CD4-positive, alpha-beta T cell treated with Interleukin-10 for 1 hour (primary cell): ENCODE data around the gene ZNF329.
"Not testable (repeated sequence)": the region's sequence is repeated elsewhere in the genome, so short reads cannot be mapped to it uniquely, and the experiment has no call there.

Source experiments
- DNase-seq: peaks from one replicate; pipeline ENCODE4 v3.0.0-alpha.2; 2020

ZNF329 gene

DNA sequence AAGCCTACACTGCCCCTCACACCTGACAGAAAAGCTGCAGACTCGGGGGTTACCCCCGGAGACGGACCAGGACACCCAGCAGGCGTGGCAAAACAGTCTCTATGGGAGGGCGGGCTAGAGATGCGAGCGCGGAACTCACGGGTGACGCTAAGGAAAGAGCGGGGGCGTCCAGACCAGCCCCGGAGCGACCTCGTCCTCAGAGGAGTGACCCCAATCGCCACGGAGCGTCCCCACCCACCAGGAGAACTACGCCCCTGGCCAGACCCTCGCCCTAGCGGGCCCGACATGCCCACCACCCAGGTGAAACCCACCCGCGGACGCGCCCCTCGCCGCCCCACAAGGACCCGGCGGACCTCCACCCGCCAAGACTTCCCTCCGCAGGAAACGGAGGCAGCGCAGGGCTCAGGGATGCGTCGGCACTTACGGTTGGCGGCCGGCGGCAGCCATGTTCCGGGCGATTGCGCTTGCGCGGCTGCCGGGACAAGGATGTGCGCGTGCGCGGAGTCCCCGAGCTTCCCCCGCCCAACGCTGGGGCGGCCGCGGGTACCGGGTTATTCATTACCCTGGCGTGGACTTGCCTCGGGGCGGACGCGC, at the start of gene ZNF329:
TSS of gene ZNF329 (minus strand) at position 462 of the 594 bp plus-strand sequence. CDS start 21,286 bp downstream, outside the sequence.
- peak; percentile 93 for DNase-seq

DNA sequence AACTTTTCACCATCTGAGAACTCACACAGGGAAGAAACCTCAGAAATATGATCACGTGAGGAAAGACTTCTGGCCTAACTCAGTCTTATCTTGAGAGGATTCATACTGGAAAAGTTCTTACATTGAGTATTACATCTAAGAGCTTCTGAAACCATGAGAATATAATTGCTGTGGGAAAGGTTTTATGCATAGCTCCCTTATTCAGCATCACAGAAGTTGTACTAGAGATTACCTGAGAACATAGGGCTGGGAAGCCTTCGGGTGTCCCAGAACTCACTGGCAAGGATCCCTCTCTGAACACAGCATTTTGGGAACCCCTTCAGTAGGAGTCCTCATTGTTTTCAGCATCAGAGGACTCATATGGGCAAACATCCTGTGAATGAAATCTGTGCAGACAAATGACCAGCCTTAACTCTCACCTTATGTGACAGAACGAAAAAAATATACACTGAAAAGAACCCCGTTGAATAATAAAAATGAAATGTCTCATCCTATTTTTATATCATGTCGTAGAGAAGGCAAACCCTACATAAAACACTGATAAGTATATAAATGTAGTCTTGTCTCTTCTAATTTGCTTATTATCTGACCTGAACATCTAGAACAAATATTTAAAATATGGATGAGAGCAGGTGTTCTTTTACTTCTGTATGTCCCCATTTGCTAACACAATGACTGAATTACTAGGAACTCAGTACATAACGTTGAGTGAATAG, 46.5 kb upstream of the ZNF329 start:
- peak; percentile 15 for DNase-seq

DNA sequence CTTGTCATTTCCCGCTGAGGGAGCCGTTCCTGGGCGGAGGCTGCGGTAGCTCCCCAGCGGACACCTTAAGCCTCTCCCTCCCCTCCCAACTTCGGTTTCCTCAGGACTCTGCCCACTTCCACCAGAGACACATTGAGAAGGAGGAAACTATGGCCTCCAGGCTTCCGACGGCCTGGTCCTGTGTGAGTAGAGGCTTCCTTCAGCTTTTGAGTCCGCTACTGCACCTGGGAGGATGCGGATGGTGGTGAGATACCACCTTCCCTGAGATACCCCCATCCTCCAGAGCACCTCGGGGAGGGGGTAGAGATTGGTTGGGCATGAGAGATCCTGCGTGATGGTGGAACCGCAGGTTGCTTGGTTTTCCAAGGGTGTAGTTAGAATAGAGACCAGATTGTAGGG, 33.2 kb upstream of the ZNF329 start:
- DNase-seq: no peak

DNA sequence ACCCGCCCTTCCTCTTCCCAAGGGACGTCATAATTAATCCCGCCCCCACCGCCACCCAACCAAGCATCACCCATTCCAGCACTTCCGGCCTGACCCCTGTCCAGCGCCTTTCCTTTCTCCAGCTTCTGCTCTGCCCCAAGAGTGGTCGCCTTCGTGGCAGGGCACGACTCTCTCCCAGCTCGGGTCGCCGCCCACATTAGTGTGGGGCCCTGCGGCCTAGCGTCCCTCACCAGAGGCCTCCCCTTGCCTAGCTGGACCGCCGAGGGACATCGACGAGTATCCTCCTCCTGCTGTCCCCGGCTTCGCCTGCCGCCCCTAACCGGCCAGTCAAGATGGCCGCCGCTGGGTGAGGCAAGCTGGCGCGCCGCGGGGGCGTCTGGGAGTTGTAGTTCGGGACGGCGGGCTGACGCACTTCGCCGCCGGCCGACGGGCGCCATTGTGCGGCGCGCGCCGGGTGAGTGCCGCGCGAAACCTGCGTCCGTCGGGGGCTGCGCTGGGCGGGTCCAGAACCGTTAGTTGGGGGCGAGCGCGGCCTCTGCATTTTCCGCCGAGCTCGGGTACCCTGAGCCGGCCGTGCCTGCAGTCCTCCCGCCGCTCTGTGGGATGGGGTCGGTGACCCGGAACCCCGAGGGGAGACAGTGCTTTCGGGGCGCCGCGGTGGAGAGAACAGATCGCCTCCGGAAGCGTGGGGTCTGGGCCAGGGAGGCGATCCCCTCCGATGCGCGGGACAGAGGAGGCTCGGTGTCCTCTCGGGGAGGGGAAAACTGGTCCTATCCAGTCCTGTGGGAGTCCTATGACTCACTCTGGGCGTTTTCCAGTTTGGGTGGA, 32.6 kb upstream of the ZNF329 start, which contains the start of gene ZNF274:
TSS of gene ZNF274 (plus strand) at position 73 of the 828 bp plus-strand sequence. CDS start 905 bp downstream, outside the sequence.
- DNase-seq: peak; percentile 95

DNA sequence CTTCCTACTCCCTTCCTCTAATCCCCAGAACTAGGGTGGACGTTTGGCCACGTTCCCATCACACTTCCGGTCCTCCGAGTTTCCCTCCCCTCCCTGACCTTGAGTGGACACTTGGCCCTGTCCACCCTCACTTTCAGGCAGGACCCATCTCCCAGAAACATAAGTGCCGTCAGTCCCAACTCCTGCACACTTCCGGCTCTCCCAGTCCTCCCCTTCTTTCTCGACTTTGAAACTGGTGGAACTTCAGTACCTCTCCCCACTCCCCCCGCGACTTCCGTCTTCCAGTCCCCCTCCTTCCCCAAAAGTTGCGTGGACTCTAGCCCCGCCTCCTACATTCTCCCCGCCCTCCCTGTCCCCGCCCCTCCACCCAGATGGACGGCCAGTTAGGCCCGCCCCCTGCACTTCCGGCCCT, 32.0 kb upstream of the ZNF329 start:
- peak; percentile 92 for DNase-seq

DNA sequence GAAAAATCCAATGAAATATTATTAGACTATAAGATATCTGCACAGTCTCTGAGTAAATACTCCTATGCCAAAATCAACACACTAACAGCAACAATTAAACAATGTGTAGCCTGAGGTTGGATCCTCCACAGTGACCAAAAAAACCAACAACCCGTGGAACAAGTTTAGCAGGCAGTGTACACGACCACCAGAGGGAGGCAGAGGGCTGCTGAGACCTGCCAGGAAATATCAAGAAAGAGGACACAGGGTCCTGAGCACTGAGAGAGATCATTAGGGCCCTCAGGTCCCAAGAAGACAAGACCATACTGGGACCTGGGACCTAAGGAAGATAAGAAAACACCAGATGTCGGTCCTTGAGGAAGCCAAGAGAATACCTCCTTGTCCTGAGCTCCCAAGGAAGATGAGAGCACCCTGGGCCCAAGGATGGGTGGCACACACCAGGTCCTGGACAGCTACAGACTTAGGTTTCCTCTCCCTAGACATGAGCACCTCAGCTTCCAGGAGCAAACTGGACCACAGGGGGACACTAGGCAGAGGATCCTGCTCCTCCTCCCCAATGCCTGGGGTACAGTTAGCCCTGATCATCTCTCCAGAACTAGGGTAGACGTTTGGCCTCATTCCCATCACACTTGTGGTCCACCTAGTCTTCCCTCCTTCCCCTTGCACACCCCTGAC, 31.4 kb upstream of the ZNF329 start:
- peak; percentile 69 for DNase-seq

DNA sequence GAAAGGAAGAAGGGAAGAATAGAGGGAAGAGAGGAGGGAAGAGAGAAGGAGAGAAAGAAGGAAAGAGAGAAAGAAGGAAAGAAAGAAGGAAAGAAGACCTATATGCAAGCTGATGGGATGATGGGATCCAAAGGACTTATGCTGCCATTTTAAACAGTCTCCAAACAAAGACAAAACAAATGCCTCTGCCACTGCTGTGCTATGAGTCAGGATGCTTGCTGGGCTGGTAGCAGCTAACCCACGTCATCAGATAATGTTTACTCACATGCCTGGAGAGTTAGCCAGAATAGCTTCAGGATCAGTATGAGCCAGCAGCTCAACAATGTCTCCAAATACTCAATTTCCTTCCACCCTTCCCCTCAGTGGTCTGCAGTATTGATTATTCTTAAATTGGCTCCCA, 20.3 kb upstream of the ZNF329 start:
- no peak for DNase-seq

DNA sequence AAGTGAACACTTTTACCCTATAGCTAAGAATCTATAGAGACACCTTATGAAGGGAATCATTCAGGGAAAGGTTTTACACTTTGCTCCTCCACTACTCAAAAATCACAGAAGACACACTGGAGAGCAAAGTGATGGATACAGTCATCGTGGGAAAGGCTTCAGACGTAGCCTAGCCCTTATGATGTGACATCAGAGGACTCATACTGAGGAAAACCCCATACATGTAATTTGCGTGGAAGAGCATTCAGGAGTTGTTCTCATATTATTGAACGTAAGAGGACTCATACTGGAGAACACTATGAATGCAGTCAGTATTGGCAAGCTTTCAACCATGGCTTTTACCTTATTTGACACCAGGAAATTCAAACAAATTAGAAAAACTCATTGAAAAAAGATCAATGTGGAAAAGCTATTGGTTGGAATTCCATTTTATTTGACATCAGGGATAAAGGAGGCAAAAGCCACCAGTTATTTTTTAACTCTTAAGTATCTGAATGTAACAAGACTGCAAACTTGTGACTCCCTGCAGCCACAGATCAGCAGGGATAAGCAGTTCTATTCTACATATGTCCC, 16.2 kb upstream of the ZNF329 start:
- no peak for DNase-seq

DNA sequence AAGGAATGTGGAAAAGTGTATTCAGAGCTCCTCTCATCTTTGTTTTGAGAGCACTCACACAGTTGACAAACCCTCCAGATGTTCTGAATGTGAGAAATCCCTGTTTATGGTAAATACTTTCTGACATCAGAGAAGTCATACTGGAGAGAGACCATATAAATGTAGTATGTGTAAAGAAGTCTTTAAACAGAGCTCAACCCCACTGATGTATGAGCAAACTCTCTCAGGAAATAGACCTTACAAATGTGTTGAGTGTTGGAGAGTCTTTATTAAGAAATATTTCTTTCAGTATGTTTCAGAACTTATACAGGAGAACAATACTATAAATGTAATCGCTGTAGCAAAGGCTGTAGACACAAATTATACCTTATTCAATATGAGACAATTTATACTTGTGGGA, 15.7 kb upstream of the ZNF329 start:
- no peak for DNase-seq

DNA sequence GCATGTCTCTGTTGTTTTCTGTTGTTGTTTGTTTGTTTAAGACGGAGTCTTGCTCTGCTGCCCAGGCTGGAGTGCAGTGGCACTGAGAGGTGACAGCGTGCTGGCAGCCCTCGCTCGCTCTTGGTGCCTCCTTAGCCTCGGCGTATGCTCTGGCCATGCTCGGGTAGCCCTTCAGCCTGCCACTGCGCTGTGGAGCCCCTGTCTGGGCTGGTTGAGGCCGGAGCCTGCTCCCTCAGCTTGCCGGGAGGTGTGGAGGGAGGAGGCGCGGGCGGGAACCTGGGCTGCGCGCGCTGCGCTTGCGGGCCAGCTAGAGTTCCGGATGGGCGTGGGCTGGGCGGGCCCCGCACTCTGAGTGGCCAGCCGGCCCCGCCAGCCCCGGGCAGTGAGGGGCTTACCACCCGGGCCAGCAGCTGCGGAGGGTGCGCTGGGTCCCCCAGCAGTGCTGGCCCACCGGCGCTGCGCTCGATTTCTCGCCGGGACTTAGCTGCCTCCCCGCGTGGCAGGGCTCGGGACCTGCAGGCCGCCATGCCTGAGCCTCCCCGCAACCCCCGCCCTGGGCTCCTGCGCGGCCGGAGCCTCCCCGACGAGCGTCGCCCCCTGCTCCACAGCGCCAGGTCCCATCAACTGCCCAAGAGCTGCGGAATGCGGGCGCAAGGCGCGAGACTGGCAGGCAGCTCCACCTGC, 6.6 kb upstream of the ZNF329 start:
- DNase-seq: no peak

DNA sequence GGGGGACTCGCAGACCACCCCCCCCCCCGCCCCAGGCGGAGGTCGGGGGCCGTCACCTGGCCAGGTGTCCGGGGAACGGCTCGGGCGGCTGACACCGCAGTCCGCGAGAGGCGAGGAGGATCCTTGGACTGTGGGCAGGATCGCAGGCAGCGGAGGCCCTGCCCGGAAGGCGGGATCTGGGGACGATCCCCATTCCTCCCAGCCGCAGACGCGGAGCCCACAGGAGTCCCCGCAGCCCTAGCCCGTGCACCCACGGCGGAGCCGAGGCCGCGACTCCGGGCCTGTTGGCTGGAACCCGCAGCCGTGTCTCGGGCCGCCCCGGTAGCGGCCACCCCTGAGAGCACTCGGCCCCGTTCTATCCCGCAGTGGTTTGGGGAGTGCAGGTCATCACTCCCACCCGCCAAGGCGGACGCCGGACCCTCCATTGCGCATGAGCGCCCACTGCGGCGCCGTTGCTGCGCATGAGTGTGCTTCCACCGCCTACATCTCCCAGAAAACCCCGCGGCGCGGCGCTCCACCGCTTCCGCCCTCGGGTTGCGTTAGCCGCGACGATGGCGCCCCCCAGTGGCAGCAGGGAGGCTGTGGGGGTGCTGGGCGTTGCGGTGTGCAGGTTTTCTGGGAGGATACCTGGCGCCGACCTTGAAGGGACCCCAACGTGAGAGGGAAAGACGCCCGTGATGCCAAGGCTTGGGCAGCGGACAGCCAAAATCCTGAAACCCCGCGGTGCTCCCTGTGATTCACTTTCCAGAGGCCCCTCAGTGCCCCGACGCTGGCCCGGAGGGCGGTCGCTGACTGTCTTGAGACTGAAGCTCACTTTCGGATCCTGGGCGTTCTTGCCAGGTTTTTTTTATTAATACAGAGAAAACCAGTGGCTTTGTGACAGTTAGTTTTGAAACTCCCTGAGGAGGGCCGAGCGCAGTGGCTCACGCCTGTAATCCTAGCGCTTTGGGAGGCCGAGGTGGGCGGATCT, 4.4 kb upstream of the ZNF329 start:
- DNase-seq: peak; percentile 97

DNA sequence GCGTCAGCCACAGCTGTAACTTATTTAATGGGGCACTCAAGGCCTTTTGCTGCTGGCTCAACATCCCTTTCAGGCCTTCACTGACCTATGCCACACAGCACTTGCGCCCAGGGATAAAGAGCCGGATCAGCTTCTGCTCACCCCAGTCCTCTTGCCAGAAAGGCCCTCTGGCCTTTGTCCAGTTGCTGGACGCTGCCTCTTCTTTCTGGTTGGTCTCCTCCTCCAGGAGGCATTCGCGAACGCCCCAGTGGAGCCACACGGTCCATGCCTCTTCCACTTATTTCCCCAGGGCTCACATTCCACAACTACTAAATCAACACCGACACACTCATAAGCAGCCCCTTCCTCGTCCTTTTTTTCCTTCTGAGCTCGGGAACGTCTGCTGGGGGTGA, 3.7 kb upstream of the ZNF329 start:
- DNase-seq: no peak

DNA sequence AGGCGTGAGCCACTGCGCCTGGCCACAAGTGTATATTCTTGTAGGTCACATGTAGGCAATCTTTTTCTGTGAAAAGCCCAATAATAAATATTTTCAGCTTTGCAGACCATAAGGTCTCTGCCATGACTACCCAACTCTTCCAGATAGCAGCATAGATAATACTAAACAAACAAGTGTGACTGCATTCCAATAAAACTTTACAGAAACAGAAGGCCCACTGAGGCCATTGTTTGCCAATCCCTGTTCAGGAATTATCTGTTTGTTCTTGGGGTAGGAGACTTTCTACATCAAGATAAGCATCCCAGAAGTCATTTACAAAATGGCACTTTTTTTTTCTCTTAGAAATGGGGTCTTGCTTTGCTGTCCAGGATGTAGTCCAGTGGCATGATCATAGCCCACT, 2.8 kb upstream of the ZNF329 start:
- no peak for DNase-seq

DNA sequence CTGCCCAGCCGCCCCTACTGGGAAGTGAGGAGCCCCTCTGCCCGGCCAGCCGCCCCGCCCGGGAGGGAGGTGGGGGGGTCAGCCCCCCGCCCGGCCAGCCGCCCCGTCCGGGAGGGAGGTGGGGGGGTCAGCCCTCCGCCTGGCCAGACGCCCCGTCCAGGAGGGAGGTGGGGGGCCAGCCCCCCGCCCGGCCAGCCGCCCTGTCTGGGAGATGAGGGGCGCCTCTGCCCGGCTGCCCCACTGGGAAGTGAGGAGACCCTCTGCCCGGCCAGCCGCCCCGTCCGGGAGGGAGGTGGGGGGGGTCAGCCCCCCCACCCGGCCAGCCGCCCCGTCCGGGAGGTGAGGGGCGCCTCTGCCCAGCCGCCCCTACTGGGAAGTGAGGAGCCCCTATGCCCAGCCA, 3.1 kb downstream of the ZNF329 start:
- DNase-seq: not testable (repeated sequence)

DNA sequence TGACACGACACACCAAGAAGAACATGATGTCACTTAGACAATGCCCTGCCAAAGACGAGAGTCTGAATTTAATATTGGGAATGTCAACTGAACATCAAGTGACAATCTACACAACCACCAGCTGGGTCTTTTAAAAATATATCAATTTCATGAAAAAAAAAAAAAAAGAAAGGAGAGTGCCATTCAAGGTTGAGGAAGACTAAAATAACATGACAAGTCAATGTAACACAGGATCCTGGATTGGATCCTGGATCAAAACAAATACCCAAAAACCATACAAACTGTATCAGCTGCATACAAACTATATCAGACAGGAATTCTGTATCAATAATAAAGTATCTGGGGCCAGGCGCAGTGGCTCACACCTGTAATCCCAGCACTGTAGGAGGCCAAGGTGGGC, 4.7 kb downstream of the ZNF329 start:
- no peak for DNase-seq

DNA sequence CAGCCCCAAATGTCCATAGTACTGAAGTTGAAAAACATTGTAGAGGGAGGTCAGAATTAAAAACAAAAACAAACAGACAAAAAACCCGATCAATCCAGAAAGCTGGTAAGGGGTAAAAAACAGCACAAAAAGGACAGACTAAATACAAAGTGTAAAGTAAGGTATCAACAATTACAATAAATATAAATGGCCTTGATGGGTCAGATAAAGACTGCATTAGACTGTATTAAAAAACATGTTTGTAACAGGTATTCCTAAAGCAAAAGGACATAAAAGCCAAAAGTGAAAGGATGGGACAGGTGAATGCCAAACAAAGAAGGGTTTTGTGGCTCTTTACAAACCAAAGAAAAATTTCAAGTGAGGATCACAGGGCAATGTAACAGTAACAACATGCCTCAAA, 16.3 kb downstream of the ZNF329 start:
- DNase-seq: no peak

DNA sequence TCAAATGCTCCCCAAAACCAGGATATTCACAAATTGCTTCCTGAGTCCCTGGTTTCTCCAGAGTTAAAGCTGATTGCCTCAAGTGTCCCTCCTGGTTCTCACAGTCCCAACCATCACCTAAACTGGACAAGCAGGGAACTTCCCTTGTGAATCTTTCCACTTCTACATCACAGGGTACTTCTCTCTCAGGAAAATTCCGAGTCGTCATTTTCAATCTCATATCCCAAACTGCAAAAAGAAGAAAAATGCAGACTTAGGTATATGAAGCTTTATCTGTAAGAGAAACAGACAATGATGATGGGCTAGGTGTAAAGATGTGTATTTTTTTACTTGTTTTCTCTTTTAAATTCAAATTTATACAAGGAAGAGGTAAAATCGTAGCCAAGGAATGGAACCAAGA, 21.3 kb downstream of the ZNF329 start:
- DNase-seq: no peak

DNA sequence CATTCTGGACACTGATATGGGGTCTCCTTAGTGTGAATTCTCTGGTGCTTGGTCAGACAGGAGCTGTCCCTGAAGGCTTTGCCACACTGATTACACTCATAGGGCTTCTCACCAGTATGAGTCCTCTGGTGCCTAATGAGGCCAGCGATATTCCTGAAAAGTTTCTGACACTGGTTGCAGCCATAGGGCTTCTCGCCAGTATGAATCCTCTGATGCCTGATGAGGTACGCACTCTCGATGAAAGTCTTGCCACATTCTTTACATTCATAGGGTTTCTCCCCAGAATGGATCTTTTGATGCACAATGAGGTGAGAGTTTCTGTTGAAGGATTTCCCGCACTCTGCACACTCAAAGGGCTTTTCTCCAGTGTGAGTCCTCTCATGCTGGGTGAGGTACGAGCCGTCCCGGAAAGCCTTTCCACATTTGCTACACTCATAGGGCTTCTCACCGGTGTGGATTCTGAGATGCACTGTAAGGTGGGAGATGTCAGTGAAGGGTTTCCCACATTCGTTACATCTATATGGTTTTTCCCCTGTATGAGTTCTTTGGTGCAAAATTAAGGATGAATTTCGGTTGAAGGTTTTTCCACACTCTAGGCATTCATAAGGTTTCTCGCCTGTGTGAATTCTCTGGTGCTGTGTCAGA, 22.4 kb downstream of the ZNF329 start:
- no peak for DNase-seq

DNA sequence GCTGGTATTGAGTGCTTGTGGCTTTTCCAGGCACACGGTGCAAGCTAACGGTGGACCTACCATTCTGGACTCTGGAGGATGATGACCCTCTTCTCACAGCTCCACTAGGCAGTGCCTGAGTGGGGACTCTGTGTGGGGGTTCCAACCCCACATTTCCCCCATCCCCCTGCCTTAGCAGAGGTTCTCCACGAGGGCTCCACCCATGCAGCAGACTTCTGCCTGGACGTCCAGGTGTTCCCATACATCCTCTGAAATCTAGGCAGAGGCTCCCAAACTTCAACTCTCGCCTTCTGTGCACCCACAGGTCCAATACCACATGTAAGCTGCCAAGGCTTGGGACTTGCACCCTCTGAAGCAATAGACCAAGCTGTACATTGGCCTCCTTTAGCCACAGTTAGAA, 27.2 kb downstream of the ZNF329 start:
- DNase-seq: no peak

DNA sequence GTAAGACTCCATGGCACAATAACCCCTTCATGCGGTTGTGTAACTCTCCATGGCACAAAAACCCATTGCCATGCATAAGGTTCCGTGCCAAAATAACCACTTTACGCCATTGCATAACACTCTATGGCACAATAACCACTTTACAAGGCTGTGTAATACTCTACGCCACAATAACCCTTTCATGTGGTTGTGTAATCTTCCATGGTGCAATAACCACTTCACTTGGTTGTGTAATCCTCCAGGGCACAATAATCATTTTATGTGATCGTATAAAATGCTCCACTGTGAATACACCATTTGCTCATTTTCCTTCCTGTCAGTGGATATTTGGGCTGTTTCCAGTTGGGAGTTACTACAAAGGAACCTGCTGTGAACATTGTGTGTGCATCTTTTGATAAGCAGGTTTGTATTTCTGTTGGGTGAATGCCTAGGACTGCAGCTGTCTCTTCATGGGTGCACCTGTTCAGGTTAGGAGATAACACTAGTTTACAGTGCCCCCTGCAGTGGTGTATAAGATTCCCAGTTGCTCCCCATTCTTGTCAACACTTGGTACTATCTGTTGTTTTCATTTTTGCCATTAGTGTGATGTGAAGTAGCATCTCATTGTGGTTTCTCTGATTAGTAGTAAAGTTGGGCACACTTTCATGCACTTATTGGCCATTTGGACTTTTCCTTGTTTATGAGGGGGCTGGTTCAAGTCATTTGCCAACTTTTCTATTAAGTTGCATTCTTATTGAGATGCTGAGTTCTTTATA, 31.4 kb downstream of the ZNF329 start:
- DNase-seq: no peak
